GM18870 (cell line): Measurements from ENCODE around the gene BICC1.

ENCODE experiments used
- ATAC-seq: cut with Tn5 transposase; IDR thresholded peaks from one replicate; pipeline ENCODE4 v1.9.1; 2021; ENCODE audit warnings: moderate library complexity; ENCODE audit not compliant: unreplicated experiment

The BICC1 gene

DNA sequence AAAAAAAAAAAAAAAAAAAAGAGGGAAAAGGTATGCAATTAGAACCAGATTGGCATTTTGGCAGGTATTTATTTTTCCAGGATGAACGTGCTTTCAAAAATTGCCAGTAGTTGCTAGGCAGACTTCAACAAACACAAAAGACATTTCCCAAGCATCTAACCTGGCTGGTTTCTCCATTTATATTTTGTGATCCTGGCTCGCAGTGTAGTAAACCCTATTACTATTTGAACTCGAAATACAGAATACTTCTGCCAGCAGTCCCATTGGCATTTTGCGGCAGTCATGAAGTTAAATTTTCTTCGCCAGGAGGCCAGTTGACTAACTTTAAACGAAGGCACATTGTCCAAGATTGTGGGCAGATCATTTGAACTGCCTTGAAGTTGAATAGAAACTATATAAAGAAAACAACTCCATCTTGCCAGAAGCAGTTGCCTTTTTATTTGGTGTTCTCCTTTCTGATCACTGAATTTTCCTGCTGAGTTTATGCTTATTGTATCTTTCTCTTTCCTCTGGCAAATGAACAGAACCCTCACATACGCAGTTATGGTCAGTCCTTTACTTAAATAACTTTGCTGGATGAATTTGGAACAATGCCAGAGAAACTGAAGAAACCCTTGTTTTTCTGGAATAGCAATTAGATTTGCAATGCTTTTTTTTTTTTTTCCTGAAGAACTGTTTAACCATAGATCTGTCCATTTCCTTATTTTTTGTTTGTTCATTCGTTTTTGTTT lies 132.9 kb downstream of the BICC1 start:
- no peak for ATAC-seq

DNA sequence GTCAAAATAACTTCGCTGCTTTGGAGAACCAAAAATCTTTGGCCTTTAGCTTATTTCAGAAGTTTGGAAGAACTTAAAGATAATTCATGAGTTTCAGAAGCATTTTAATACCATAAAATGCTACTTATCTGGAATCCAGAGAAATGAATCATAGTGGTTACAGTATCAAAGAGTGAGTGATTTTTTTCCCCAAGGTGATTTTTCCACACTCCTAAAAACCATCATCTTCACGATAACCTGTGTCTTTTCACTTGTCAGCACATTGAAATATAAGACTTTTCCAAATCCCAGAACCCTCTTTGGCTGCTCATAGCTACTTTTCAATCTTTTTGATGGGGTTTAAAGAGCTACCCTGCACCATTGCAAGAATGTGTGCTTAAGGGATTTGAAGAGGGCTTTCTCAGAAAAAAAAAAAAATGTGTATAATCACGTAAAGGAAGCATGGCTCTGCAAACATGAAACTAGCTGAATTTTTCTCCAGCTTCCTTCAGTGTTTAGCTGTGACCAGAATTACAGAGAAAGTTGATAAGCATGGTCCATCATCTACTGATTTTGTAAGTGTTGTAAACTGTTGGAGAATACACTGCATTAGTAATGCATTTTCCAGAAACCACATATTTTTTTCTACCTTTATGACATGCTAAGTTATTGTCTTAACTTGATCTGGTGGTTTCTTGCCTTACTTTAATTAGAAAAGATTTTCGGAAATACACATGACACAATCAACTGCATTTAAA lies 134.9 kb downstream of the BICC1 start:
- ATAC-seq: no peak

DNA sequence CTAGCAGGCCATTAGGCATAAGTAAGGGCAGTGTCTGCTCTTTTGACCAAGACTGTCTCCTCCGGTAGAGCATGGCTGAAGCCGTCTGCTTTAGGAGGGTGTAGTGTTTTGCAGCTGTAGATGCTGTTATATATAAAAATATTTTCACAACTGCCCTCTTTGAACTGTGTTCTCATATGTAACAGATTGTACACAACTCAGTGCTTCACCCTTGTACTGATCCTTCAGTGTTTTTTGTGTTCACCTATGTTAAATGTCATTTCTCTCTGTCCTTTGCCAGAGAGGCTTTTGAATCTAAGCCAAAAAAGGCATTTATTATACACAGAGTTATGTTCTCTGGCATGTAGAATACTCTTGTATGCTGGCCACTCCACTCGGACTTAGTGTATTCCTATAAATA lies 135.5 kb downstream of the BICC1 start:
- ATAC-seq: no peak

DNA sequence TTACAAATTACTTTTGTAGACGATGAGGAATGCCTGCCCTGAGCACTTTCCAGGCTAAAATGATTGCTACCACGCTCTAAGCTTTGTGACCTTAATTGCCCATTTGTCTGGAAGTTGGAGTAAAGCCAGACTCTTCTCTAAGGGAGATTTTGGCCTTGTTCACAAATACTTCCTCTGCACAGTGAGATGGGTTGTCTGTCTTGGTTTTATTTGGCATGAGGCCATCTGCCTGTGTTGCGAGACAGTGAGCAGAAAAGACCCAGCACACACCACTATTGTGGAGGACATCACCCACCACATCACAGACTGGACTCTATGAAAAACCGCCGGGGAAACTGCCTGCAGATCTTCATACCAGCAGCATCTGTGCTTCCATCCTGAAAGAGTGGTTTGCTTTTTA lies 138.4 kb downstream of the BICC1 start:
- no peak for ATAC-seq

- no peak for ATAC-seq
These were observed 139.1 kb downstream of the BICC1 start for GRCh38 chr10:58651742-58652141.

DNA sequence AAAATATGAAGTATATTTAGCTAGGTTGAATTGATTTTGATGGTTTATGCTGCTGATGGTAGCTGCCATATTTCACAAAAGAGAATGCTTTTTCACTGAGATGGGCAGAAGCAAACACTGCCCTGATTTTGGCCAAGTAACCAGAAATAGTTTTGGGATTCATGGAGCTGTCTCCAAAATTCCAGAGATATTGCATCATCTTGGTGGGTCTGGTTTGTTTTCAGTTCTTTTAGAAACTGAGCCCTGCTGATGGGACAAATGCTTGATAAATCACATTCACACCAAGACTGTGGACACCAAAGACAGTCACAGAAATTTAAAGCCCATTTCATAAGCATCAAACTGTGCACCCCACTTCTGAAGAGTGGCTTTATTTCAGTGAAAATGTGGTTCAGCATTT lies 140.5 kb downstream of the BICC1 start:
- no peak for ATAC-seq

DNA sequence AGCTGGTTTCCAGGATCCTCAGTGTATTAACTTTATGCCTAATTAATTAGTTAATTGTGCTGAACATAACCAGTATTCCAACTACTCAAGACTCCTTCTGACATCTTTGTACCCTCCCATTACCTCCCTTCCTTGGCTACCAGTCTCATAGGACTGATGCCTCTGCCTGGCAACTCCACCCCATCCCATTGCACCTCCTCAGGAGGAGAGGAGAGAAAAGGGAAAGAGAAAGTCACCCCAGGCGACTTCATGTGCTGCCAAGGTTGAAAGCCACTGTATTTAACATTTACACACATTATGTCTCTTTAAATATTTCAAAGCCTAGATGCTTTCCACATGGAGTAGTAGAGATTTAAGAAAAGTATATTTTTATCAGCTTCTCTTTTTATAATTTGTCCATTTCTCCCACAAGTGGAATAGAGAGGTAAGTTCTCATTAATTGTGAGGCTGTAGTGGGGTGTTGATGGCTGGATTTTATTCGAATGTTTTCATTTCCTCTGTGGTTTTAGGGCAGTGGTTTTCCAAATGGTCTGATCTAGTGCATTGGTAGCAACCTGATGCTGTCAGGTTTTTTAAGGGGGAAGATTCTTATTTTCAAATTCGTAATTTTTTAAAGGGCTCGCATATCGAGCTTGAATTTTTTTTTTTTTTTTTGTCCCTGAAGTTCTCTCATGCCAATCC lies 148.0 kb downstream of the BICC1 start:
- ATAC-seq: no peak

DNA sequence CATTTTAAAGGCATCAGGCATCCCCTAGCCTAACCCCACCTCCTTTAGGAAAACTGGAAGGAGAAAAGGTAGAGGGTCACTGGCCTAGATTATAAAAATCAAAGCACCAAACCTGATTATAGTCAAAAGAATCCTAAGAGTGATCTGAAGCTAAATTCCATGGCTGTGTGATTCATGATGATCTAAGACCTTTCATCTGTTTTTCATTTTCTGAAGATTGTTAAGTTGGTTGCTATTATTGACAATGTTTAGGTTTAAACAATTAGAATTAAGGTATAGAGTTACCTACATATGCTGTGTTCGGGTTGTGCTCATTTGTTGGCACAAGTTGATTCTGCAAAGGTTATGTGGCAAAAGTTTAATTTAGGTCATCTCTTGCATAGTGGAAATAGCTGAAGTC lies 148.7 kb downstream of the BICC1 start:
- no peak for ATAC-seq

DNA sequence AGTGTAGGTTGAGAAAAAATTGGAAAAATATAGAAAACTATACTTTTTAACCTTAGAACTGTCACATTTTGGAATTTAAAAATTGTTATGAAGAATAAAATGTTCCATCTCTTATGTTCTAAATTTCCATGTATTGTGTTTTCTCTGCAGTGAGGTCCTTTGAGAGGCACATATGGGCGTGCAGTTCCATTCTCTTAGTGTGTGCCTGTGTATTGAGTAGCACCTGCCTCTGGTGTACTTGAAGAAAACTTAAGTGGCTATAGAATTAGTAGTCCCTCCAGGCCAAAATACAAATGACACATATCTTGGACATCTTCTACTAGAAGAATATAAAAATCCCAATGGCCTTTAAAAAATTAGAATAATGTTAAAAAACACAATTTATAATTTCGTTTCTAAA lies 149.2 kb downstream of the BICC1 start:
- ATAC-seq: no peak

GRCh38 chr10:58662314-58662713 lies 149.6 kb downstream of the BICC1 start:
- ATAC-seq: no peak

DNA sequence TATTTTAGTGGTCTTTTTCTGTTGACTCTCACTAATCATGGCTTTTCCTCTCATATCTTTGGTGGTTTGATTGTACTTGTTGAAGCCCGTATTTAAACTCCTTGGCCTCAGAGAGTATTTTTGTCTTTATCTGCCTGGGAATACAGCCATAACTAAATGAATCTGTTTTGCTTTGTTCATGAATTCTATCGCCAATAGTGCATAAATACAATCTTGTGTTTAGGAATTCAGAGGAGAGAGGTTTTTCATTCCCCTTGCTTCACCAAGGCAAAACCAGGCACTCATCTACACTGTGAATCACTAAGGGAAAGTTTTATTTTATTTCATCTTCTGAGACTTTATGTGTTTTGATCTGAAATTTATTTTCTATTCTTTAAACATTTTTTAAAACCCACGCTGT lies 152.7 kb downstream of the BICC1 start:
- no peak for ATAC-seq

DNA sequence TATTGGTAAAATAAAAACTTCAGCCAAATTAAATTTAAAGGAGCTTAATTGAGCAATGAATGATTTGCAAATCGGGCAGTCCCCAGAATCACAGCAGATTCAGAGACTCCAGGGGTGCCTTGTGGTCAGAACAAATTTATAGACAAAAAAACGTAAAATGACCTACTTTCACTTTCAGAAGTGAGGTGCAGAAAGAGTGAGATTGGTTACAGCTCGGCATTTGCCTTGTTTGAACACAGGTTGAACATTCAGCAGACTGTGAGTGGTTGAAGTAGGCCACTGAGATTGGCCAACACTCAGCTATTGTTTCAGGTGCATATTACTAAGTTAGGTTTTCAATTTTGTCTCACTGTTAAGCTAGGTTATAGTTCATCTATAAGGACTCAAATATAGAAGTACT lies 153.4 kb downstream of the BICC1 start:
- no peak for ATAC-seq

DNA sequence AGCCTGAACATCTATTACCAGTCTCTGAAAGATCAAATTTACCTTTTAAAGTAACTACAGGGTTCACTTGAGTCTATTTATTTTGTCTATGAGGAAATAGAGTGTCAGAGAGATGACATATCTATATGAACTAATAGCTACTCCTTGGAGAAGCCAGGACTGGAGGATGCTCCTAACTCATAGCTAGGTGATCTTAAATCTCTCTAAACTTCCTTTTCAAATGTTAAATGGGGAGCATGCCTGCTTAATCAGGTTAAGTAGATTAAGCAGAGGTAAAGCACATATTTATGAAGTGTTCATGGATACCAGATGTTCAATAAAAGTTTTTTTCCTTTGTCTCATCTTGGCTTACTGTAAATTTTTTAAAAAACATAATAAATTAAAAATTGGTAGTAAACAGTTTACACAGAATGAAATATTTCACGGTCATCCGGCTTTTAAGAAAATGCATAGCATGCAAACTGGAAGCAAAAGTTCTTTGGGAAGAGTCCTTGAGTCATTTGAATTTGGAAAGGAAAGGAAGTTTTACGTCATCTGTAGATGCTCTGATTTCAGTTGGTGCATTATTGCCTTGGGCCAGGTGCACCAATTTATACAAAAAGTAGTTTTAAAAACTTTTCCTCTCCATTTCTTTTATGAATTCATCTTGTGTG lies 155.1 kb downstream of the BICC1 start:
- ATAC-seq: no peak

GRCh38 chr10:58672845-58673244 lies 160.2 kb downstream of the BICC1 start:
- ATAC-seq: no peak

DNA sequence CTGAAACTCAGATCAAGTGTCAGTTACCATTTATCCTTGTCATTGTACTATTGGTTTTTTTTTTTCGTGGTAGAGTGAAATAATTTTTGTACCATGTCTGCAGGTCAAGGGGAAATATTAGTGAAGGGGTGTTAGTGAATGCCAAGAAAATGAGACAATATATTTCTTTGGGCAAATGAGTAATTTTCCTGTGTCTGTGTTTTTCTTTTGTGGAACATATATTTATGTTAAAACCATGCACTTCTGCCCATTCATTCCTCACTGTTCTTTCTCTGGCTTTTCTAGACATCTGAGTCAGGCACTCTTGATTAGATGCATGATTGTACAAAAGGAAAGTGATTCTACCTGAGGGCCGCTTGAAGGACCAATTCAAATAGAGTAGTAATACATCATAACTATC lies 161.6 kb downstream of the BICC1 start:
- ATAC-seq: no peak

DNA sequence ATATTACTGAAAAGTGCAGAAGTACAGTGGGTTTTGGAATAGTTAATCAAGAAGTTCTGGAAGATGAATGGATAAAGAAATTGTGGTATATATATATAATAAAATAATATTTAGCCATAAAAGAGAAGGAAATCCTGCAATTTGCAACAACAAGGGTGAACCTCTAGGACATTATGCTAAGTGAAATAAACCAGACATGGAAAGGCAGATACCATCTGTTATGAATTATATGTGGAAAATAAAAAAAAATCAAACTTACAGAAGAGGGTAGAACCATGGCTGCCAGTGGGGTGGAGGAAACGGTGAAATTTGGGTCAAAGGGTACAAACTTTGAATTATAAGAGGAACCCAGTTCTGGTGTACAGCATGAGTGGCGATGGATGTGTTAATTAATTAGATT lies 162.6 kb downstream of the BICC1 start:
- ATAC-seq: no peak

GRCh38 chr10:58691528-58691927 lies 178.9 kb downstream of the BICC1 start:
- no peak for ATAC-seq

- ATAC-seq: no peak
These were observed 181.2 kb downstream of the BICC1 start for GRCh38 chr10:58693919-58694318.

DNA sequence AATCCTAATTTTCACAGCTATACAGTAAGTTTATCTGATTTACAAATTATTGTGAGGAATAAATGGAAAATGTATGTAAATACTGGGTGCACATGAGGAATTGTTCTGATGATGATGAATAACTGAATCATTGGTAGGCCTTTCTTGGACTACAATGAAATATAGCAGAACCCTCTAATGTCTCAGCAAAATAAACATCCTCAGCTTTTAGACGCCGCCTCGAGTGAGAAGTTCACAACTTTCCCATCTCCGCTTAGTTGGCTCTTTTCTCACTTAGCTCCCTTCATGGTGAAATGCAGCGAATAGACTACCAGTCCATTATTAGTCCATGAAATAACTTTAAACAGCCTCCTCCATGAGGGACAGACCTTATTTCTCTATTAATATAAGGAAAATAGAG lies 182.3 kb downstream of the BICC1 start:
- ATAC-seq: no peak

DNA sequence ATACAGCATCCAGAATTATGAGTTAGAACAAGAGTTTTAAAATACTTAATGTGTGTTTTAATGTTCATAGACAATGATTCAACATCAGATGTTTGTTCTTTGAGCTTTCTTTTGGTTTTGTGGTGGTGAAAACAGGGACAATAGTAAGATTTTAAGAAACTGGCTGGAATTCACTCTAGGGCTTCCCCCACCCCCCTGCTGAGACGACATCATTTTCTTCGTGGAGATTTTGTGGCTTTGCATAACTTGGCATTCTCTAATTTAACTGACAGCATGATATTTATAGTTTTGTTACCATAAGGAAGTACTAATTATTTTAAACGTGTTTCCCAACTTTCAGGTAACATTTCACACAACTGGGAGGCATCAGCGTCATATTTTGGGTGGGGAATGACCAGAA lies 184.1 kb downstream of the BICC1 start:
- ATAC-seq: no peak

DNA sequence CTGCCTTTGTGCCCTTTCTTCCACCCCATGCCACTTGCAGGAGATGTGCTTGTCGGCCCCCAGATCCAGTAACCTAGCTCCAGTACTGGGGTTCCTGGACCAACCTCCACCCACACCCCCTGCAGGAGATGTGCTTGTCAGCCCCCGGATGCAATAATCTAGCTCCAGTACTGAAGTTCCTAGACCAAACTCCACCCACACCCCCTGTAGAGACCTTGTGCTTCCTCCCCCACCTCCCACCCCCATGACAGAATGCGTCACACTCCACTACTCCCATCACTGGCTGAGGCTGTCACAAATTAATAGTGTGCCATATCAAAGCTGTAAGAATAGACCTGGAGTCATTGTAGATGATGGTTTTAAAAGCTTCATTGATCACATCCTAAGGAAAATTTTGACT lies 185.0 kb downstream of the BICC1 start:
- ATAC-seq: no peak
